ENCODE data around the gene MACROH2A2.

Gene MACROH2A2

GRCh38 chr10:70067586-70067985 lies 14.9 kb downstream of the MACROH2A2 start:
- TF ChIP-seq, protein P1, sequence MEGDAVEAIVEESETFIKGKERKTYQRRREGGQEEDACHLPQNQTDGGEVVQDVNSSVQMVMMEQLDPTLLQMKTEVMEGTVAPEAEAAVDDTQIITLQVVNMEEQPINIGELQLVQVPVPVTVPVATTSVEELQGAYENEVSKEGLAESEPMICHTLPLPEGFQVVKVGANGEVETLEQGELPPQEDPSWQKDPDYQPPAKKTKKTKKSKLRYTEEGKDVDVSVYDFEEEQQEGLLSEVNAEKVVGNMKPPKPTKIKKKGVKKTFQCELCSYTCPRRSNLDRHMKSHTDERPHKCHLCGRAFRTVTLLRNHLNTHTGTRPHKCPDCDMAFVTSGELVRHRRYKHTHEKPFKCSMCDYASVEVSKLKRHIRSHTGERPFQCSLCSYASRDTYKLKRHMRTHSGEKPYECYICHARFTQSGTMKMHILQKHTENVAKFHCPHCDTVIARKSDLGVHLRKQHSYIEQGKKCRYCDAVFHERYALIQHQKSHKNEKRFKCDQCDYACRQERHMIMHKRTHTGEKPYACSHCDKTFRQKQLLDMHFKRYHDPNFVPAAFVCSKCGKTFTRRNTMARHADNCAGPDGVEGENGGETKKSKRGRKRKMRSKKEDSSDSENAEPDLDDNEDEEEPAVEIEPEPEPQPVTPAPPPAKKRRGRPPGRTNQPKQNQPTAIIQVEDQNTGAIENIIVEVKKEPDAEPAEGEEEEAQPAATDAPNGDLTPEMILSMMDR (conservative IDR thresholded peaks at IDR 0.05; ENCODE audit: low read length): no peak
- DNase-seq (ENCODE audit: low read depth): no peak
- no peak overlapping the region for H3K4me3 ChIP-seq (ENCODE audit: low read length)

GRCh38 chr10:70068925-70069324 lies 16.3 kb downstream of the MACROH2A2 start:
- H3K4me3 ChIP-seq (ENCODE audit: low read length): no peak overlapping the region
- no peak for DNase-seq (ENCODE audit: low read depth)
- TF ChIP-seq, protein P1 (conservative IDR thresholded peaks at IDR 0.05; ENCODE audit: low read length): no peak

DNA sequence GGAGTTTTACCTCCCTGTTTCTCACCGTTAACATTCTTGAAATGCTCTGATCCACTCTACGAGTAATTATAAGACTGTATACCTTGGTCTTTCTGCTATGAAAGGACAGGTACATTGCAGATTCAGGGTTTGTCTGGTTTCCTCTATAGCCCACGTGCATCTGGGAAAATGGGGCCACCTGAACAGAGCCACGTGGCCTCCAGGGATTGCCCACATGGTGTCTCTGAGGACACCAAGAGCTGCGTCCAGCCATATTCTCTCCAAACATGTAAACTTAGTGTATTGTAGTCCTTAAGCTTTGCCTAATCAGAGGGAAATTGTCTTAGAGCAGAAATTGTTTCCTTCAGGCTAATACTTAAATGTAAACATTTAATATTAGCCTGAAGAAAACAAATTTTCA lies 16.7 kb downstream of the MACROH2A2 start:
- H3K4me3 ChIP-seq (ENCODE audit: low read length): no peak overlapping the region
- DNase-seq (ENCODE audit: low read depth): no peak
- TF ChIP-seq, protein P1 (conservative IDR thresholded peaks at IDR 0.05; ENCODE audit: low read length): no peak

DNA sequence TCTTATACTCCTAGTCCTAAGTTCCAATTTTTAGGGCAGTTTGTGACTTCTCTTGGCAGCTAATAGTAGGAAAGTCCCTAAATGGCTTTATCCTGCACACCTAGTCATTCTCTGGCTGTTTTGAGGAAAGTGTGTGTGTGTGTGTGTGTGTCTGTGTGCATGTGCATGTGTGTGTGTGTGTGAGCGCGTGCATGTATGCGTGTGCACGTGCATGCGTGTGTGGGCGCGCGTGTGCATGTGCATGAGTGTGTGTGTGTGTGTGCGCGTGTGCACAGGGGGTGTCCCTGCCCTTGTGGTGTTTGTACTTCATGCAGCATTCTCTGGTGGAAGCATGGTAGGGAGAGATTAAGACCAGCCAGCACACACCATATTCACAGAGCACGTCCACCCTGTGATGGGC lies 18.2 kb downstream of the MACROH2A2 start:
- no peak for DNase-seq (ENCODE audit: low read depth)
- TF ChIP-seq, protein P1 (conservative IDR thresholded peaks at IDR 0.05; ENCODE audit: low read length): no peak

GRCh38 chr10:70074165-70074564 lies 21.5 kb downstream of the MACROH2A2 start:
- H3K4me3 ChIP-seq (ENCODE audit: low read length): no peak overlapping the region
- DNase-seq (ENCODE audit: low read depth): peak; percentile 8
- TF ChIP-seq, protein P1 (conservative IDR thresholded peaks at IDR 0.05; ENCODE audit: low read length): no peak

More for the DNA sequence above, 18.2 kb downstream of the MACROH2A2 start:
- H3K4me3 ChIP-seq (ENCODE audit: low read length): no peak overlapping the region

DNA sequence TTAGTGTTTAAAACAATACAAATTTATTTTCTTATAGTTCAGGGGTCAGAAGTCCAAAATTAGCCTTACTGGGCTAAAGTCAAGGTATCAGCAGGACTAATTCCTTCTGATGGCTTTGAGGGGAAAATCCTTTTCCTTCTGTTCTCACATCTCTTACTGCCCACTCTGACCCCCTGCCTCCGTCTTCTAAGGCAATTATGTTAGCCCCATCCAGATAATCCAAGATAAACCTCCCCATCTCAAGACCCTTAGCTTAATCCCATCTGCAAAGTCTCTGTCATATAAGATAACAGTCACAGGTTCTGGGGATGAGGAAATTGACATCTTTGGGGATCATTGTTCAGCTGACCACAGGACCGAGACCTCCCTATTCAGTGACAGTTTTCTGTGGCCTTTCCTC lies 22.3 kb downstream of the MACROH2A2 start:
- no peak for DNase-seq (ENCODE audit: low read depth)
- TF ChIP-seq, protein P1 (conservative IDR thresholded peaks at IDR 0.05; ENCODE audit: low read length): no peak
- no peak overlapping the region for H3K4me3 ChIP-seq (ENCODE audit: low read length)

- TF ChIP-seq, protein P1 (conservative IDR thresholded peaks at IDR 0.05; ENCODE audit: low read length): no peak
- no peak overlapping the region for H3K4me3 ChIP-seq (ENCODE audit: low read length)
- DNase-seq (ENCODE audit: low read depth): no peak
Measured at GRCh38 chr10:70078329-70078728, 25.7 kb downstream of the MACROH2A2 start.
